NCI-H2227 (cell line): ENCODE measurements around the gene SPOCD1.

ENCODE experiments used
- DNase-seq: peaks from one replicate; lab custom pipeline; 2025; ENCODE audit not compliant: unreplicated experiment; lab: John Stamatoyannopoulos, UW

Gene SPOCD1

DNA sequence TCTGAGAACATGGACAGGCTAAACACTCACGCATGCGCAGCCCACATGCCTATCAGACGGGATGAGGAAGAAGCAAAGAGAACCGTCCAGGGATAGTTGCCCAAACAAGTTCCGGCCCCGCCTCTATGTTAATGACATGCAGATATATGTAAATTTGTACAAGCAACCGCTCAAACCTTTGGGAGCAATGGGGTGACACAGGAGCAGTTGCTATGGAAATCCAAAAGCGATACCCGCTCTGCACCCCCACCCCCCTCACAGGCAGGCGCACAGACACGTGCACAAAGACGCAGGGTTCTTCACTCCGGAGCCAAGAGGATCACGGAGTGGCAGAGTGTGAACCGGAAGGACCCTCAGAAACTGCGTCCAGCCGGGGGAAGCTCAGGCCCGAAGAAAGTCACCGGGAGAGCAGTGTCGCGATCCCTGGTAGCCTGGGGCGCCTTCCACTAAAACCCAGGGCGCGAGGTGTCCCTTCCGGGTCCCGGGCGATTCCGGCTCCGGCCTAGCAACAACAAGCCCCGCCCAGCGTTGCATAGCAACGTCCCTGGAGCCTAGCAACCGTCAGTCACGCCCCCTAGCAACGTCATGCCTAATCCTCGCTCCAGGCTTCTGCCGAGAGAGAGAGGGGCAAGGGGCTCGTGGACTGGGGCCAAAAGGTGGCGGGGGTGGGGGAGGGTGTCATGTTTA is 27.5 kb downstream of the SPOCD1 start:
- DNase-seq, result peak; percentile 93

DNA sequence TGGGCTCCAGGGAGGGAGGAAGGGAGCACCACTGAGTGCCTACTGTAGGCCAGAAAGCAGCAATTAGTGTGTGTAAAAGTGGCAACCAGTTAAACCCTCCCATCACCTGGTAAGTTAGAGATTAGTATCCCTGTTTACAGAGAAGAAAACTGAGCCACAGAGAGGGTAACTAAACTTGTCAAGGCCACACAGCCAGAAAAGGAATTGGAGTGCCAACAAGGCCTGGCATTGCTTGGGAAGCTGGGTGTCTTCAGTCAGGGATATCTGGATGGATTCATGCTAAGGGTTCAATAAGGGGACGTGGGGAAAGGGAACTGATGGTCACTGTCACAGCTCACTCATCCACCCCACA is 28.1 kb downstream of the SPOCD1 start:
- DNase-seq, result no peak

DNA sequence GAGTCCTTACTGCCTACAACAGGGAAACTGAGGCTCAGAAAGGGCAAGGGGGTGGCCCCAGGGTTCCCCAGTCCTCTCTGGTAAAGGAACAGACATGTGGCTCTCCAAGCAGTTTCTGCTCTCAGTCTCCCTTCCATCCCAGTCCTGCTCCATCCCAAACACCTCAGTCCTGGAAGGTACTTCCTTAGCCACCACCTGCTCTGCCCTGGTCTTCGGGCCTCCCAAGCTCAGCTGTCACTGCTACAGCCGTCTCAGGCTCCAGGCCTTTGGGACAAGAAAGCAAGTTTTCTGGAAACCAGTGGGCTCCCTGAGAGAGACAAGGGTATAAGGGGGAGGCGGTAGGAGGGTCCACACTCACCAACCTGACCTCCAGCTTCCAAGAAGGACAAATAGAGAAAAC is 28.6 kb downstream of the SPOCD1 start:
- no peak for DNase-seq

DNA sequence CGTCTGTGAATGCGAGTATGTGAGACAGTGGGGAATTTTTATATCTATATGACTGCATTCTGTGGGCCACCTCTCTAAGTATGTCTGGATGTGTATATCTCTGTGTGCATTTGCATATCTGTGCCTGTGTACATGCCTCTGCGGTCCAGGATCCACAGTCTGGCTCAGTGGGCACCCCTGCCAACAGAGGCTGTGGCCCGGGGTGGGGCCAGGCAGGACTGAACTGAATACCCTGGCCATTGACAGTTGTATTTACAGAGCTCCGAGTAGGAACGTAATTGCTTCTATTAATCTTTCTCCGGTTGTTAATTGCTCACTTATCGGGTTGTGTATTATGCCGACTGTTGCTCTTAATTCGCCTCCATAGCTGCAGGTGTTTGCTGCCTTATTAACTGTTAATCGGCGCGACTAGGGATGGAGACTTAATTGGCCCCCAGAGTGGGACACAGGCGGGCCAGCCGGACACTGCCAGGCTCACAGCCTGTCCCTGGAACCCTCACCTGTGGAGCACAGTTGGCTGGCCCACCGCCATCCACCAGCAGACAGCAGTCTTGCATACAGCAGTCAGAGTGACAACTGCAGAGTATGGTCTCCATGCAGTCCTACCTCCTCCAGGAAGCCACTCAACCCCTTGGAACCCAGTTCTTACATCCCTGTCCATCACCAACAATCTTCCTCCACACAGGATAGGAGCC is 29.3 kb downstream of the SPOCD1 start:
- no peak for DNase-seq

- DNase-seq, result no peak
These were observed 29.9 kb downstream of the SPOCD1 start for GRCh38 chr1:31785947-31786290.

- no peak for DNase-seq
These were observed 30.5 kb downstream of the SPOCD1 start for GRCh38 chr1:31785020-31785946.

DNA sequence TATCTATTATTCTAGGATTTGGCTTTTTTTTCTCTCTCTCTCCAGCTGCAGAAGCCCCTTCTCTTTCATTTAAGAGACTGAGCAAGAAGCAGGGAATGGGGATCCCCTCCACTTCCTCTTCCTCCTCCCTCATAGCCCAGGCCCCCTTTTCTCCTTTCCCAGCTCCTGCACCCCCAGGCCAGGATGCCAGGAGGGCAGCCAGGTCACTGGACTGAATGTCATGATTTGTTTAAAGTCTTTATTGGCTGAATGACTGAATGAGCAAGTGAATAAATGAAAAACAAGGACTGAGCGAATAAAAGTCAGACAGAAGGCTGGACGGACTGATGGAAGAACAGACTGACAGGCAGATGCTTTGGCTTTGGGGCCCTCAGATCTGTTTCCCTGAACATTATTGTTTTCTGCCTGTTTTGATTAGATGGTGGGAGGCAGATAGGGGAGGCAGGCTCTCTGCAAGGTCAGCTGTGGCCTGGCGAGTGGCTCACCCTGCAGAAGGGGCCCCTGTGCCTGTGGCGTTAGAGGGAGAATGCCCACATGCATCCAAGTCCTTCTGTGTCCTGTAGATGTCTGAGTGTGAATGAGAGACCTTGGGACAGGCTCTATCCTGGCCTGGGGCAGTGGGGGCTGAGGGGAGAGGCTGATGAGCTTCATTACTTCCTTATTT is 31.3 kb downstream of the SPOCD1 start:
- DNase-seq, result no peak

DNA sequence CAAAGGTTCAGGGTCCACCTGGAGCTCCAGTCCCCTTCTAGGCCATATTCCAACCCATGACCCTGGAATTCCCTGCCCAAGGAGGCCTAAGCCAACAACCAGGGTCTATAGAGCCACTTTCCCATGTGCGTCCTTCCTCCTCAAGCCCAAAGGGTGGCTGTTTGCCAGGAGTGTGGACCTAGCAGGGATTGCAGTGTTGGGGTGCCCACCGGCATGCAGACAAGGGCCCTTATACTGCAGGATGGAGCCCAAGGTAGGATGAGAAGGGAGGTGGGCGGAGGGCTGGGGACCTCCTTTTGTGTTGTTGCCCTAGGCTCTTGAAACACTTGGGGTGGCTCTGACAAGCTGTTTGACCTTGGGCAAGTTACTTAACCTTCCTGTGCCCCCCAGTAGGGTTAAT is 32.0 kb downstream of the SPOCD1 start:
- DNase-seq, result peak; percentile 30

DNA sequence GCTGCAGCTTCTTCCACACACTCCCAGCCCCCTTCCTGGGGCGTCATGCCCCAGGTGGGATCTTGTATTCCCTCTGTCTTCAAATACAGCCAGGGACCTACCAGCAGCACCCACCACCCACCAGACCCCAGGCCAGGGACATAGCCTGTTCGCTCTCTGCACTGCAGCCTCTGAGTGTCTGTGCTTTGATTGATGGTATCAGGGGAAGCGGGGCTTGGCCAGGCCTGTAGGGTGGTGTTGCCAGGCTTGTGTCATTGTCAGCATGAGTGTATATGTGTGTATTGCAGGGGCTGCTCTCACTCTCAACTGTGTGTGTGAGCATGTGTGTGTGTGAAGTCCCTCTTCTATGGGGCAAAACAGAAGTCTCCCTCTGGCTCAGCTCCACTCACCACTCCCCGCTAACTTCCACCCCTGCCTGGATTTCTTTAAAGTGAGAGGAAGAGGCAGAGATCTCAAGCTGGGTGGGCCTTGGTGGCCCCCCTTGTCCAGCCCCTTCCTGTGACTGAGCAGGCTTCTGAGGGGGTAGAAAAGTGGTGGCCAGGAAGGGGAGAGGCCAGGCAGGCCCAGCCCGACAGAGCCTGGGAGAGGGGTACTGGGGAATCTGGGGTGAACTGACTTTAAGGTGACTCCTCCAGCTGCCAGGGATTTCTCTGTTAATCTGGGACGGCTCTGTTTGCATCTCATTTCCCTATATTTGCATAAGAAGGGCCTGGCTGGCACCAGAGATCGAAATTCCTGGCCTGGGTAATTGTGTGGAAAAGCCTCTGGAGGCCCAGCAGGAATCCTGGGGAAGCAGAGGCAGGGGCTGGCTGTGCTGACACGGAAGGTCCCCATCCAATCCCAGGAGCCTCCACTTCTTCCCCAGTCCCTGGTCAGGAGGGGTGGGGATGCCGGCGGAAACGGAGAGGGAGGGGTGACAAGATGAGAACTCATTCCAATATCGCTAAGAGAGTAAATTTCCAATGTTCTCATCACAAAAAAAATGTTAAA is 33.1 kb downstream of the SPOCD1 start:
- no peak for DNase-seq

- DNase-seq, result peak; percentile 35
These were observed 34.0 kb downstream of the SPOCD1 start for GRCh38 chr1:31781756-31782371.

- DNase-seq, result no peak
These were observed 34.6 kb downstream of the SPOCD1 start for GRCh38 chr1:31781138-31781755.

GRCh38 chr1:31780632-31781031 is 35.2 kb downstream of the SPOCD1 start:
- DNase-seq, result no peak

GRCh38 chr1:31779687-31780086 is 36.1 kb downstream of the SPOCD1 start:
- no peak for DNase-seq

GRCh38 chr1:31778763-31779488 is 36.9 kb downstream of the SPOCD1 start:
- DNase-seq, result no peak

DNA sequence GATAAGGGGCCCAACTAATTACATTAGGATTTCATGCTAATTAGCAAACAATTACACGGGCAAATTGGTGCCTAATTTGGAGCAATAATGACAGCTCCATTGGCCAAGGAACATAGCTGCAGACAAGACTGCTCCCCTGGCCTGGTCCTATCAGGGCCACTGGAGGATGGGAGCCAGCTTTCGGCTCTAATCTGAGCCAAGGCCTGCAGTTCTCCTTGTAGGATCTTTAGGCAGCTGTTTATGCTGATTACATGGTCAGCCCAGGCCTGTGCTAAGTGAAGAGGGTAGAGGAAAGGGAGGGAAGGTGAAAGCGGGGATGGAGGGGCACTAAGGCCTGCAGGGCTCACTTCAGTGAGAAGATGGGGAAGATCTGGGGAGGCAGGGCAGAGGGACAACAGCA is 39.3 kb downstream of the SPOCD1 start:
- no peak for DNase-seq

GRCh38 chr1:31776032-31776431 is 39.8 kb downstream of the SPOCD1 start:
- no peak for DNase-seq

GRCh38 chr1:31775210-31775999 is 40.4 kb downstream of the SPOCD1 start:
- DNase-seq, result no peak

DNA sequence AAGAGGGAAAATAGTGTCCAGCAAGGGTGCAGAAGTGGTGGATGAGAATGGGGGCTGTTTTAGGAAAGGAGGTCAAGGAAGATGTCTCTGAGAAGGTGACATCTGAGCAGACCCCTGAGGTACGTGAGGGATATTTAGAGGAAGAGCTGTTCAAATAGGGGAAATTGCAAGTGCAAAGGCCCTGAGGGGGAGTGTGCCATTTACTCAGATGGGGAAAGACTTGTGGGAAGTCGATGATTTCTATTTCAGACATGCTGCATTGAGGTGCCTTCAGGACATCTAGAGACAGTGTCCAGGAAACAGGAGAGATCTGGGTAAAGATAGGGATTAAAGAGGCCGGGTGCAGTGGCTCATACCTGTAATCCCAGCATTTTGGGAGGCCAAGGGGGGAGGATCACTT is 41.3 kb downstream of the SPOCD1 start:
- no peak for DNase-seq
